Stomach (tissue), 4 donors: ENCODE results near the gene DYNLL1.

Source experiments
- CTCF ChIP-seq, 7 experiments: fragments of 450-650 bp in 4 of 7; fragments of 200-600 bp in 3 of 7; sonication (generic) in 3 of 7; IDR thresholded peaks; one replicate each; pipeline ENCODE4 v1.5.1; 2016 to 2019; ENCODE audit warnings: antibody characterized with exemption in 7 of 7, control low read depth in 2 of 7, mild to moderate bottlenecking in 1 of 7
- POLR2A ChIP-seq, 4 donors: fragments of 450-650 bp; IDR thresholded peaks; one replicate each; pipeline ENCODE4 v1.6.1; 2016; ENCODE audit warnings: antibody characterized with exemption in 4 of 4, control low read depth in 2 of 4, mild to moderate bottlenecking in 1 of 4, moderate library complexity in 1 of 4
- POLR2AphosphoS5 ChIP-seq, 3 donors: sonication (generic); formaldehyde crosslinking; IDR thresholded peaks; one replicate each; pipeline ENCODE4 v1.6.1; 2016; ENCODE audit warnings: antibody characterized with exemption in 3 of 3

- no peak for TF ChIP-seq POLR2A (IDR thresholded peaks at IDR 0.05)
- TF ChIP-seq CTCF (IDR thresholded peaks at IDR 0.05) = no peak
- no peak for TF ChIP-seq POLR2AphosphoS5 (IDR thresholded peaks at IDR 0.05)
Measured at GRCh38 chr12:120474616-120474960, 21.3 kb upstream of the DYNLL1 start.
